SK-N-SH (cell line): ENCODE data around the gene LAMP5. TPM values are rescaled to one million over a fixed set of nuclear protein-coding genes. Genes with fewer than 3 reads are reported as not detected.

Experiments used
- CTCF ChIA-PET: fragments of 300-600, 350-600 bp; formaldehyde crosslinking; extraction: SDS; loops from one replicate; lab custom pipeline; 2021; lab: Yijun Ruan, JAX
- POLR2A ChIA-PET: fragments of 350-600 bp; sonication (Branson Sonifier 250); formaldehyde crosslinking; extraction: SDS; loops from one replicate; lab custom pipeline; 2020; ENCODE audit warnings: antibody characterized with exemption, inconsistent platforms; lab: Yijun Ruan, JAX
- DNase-seq: peaks from one replicate; pipeline ENCODE4 v3.0.0; 2012
- H2AFZ ChIP-seq: fragments of 200-600 bp; sonication (generic); 2 replicates; pipeline ENCODE4 v1.8.1; 2016; ENCODE audit warnings: antibody characterized with exemption, mild to moderate bottlenecking, low read depth
- H3F3A ChIP-seq: fragments of 200-600 bp; sonication (generic); replicated peaks from 2 replicates; pipeline ENCODE3; 2016; ENCODE audit warnings: antibody characterized with exemption, mild to moderate bottlenecking; ENCODE audit not compliant: insufficient read depth
- H3K27ac ChIP-seq, 2 experiments: fragments of 200-500 bp in 1 of 2; fragments of 200-600 bp in 1 of 2; sonication (Bioruptor generic) in 1 of 2; sonication (generic), shearing (Covaris generic) in 1 of 2; 2 replicates each; pipeline versions ENCODE4 v1.5.1 to v1.6.1; 2014 to 2016; ENCODE audit warnings: low read depth in 2 of 2, inconsistent platforms in 1 of 2, low read length in 1 of 2, mild to moderate bottlenecking in 1 of 2, mixed read lengths in 1 of 2
- H3K27me3 ChIP-seq: fragments of 200-600 bp; sonication (generic), shearing (Covaris generic); 2 replicates; pipeline ENCODE4 v1.6.1; 2016; ENCODE audit warnings: mixed run types; ENCODE audit not compliant: insufficient read depth
- H3K36me3 ChIP-seq, 2 experiments: fragments of 200-500 bp in 1 of 2; fragments of 200-600 bp in 1 of 2; sonication (Bioruptor generic) in 1 of 2; sonication (generic) in 1 of 2; replicated peaks in 1 of 2; 2 replicates each; pipeline versions ENCODE3 to v1.5.1; 2014 to 2016; ENCODE audit warnings: low read length in 1 of 2, mild to moderate bottlenecking in 1 of 2; ENCODE audit not compliant: insufficient read depth in 2 of 2, control insufficient read depth in 1 of 2
- H3K4me1 ChIP-seq, 2 experiments: fragments of 200-500 bp in 1 of 2; fragments of 200-600 bp in 1 of 2; sonication (Bioruptor generic) in 1 of 2; sonication (generic), shearing (Covaris generic) in 1 of 2; 2 replicates each; pipeline versions ENCODE4 v1.5.1 to v1.6.1; 2014 to 2016; ENCODE audit warnings: low read depth in 1 of 2, low read length in 1 of 2, mixed run types in 1 of 2; ENCODE audit not compliant: insufficient read depth in 2 of 2, control insufficient read depth in 1 of 2
- H3K4me2 ChIP-seq: fragments of 200-600 bp; sonication (generic), shearing (Covaris generic); 2 replicates; pipeline ENCODE4 v1.6.1; 2017; ENCODE audit warnings: mixed run types
- H3K4me3 ChIP-seq, 2 experiments: fragments of 200-500 bp in 1 of 2; fragments of 200-600 bp in 1 of 2; sonication (Bioruptor generic) in 1 of 2; sonication (generic), shearing (Covaris generic) in 1 of 2; 2 replicates each; pipeline versions ENCODE4 v1.5.1 to v1.8.1; 2014 to 2016; ENCODE audit warnings: low read depth in 2 of 2, inconsistent platforms in 1 of 2, low read length in 1 of 2, mild to moderate bottlenecking in 1 of 2, mixed read lengths in 1 of 2, moderate library complexity in 1 of 2
- H3K79me2 ChIP-seq: fragments of 200-600 bp; sonication (generic); 2 replicates; pipeline ENCODE4 v1.8.1; 2017; ENCODE audit warnings: mild to moderate bottlenecking; ENCODE audit not compliant: insufficient read depth
- H3K9ac ChIP-seq: fragments of 200-600 bp; sonication (generic); 2 replicates; pipeline ENCODE4 v1.6.1; 2017; ENCODE audit warnings: mixed run types
- H3K9me2 ChIP-seq: fragments of 200-600 bp; sonication (generic); 2 replicates; pipeline ENCODE4 v1.6.1; 2017; ENCODE audit warnings: mixed run types
- H3K9me3 ChIP-seq: fragments of 200-600 bp; sonication (generic); 2 replicates; pipeline ENCODE4 v1.6.1; 2017; ENCODE audit warnings: mixed run types, mild to moderate bottlenecking, moderate library complexity
- H4K20me1 ChIP-seq: fragments of 200-600 bp; sonication (generic); 2 replicates; pipeline ENCODE4 v1.6.1; 2017; ENCODE audit warnings: mild to moderate bottlenecking, mixed run types; ENCODE audit not compliant: insufficient read depth
- EP300 ChIP-seq, 2 experiments: IDR thresholded peaks; 2 replicates each; pipeline versions ENCODE4 v1.4.0 to v1.6.1; 2012; ENCODE audit warnings: borderline replicate concordance in 1 of 2, low read depth in 1 of 2, low read length in 1 of 2
- EZH2phosphoT487 ChIP-seq: fragments of 200-600 bp; sonication (generic); IDR thresholded peaks from 2 replicates; pipeline ENCODE4 v1.6.1; 2017; ENCODE audit warnings: low read depth, mixed run types, mild to moderate bottlenecking, antibody characterized with exemption, moderate library complexity, borderline replicate concordance
- FOSL2 ChIP-seq: IDR thresholded peaks from 2 replicates; pipeline ENCODE4 v1.4.0; 2012; ENCODE audit warnings: low read depth, mild to moderate bottlenecking, moderate library complexity, borderline replicate concordance
- FOXJ3 ChIP-seq: sonication (generic); formaldehyde crosslinking; IDR thresholded peaks from 2 replicates; pipeline ENCODE4 v1.5.1; 2020; ENCODE audit warnings: mild to moderate bottlenecking, missing genetic modification reagents
- JUND ChIP-seq: IDR thresholded peaks from 2 replicates; pipeline ENCODE4 v1.4.0; 2012
- MXI1 ChIP-seq: IDR thresholded peaks from 2 replicates; pipeline ENCODE4 v1.6.1; 2012; ENCODE audit warnings: mild to moderate bottlenecking, low read depth, low read length, improper control_type of control experiment
- NRF1 ChIP-seq: IDR thresholded peaks from 2 replicates; pipeline ENCODE4 v1.6.1; 2012; ENCODE audit warnings: low read depth, mild to moderate bottlenecking, low read length
- PBX3 ChIP-seq: IDR thresholded peaks from 2 replicates; pipeline ENCODE4; 2012
- POLR2AphosphoS5 ChIP-seq: IDR thresholded peaks from 2 replicates; pipeline ENCODE4 v1.6.1; 2012; ENCODE audit warnings: low read depth, low read length
- RCOR1 ChIP-seq: fragments of 150-350 bp; IDR thresholded peaks from 2 replicates; pipeline ENCODE4 v1.6.1; 2017; ENCODE audit warnings: antibody characterized with exemption, low read length
- TAF1 ChIP-seq: IDR thresholded peaks from 2 replicates; pipeline ENCODE4 v1.6.1; 2012; ENCODE audit warnings: low read depth, mild to moderate bottlenecking, low read length, moderate library complexity, borderline replicate concordance
- TCF12 ChIP-seq: IDR thresholded peaks from 2 replicates; pipeline ENCODE4 v1.4.0; 2012
- TEAD4 ChIP-seq: IDR thresholded peaks from 2 replicates; pipeline ENCODE4 v1.4.0; 2012; ENCODE audit warnings: mild to moderate bottlenecking, borderline replicate concordance; ENCODE audit not compliant: insufficient read depth
- YY1 ChIP-seq: IDR thresholded peaks from 2 replicates; pipeline ENCODE4 v1.4.0; 2012; ENCODE audit warnings: low read depth, mild to moderate bottlenecking
- WGBS: methylation state at CpG from one replicate; pipeline ENCODE4 v1.1.6; 2017; ENCODE audit warnings: low lambda C conversion rate; 5-methylcytosine and 5-hydroxymethylcytosine counted together
- polyA plus RNA-seq, 3 experiments: library from polyadenylated mRNA; depleted of rRNA; stranded (reverse); fragments of >200 nt; gene quantifications; 2 replicates each; pipeline ENCODE4 v1.2.3, GENCODE V29; 2012
- TF ChIP-seq, protein P1 (sequence below): IDR thresholded peaks from 2 replicates; pipeline ENCODE4 v1.4.0; 2012; ENCODE audit warnings: low read depth
- TF ChIP-seq, protein P2 (sequence below): fragments of 150-350 bp; IDR thresholded peaks from 2 replicates; pipeline ENCODE4 v1.6.1; 2016; ENCODE audit warnings: mild to moderate bottlenecking, low read depth, low read length

The LAMP5 gene
- polyA plus RNA-seq, 1 of the 3 experiments (the other 2 are of a cell fraction), result 4.8 TPM

- CTCF ChIA-PET, result interaction anchor here (1.5 to 2.5 kb wide), 2 partner anchors 11 to 123 kb away, joined by 4 to 7 read pairs; no protein-coding TSS in a partner anchor
- H3F3A ChIP-seq, result peaks cover 20% of the 10 kb centered on the region
- no peaks in the 10 kb centered on the region for H3K9me2 ChIP-seq
- 79% methylated on average over 4 of the region's 4 CpGs for WGBS
- no peak overlapping the region for H3K4me3 ChIP-seq
- no peak overlapping the region for H2AFZ ChIP-seq
- no peak overlapping the region for H3K9ac ChIP-seq
- no peak for DNase-seq
- no peaks in the 10 kb centered on the region for H3K36me3 ChIP-seq
- peaks cover 0 to 25% of the 10 kb centered on the region in 2 experiments for H3K4me1 ChIP-seq
- no peak for TF ChIP-seq EP300 (IDR thresholded peaks at IDR 0.05; ENCODE audit: borderline replicate concordance in 1 of 2, low read depth in 1 of 2, low read length in 1 of 2)
- no peak for TF ChIP-seq FOXJ3 (CRISPR knock-in tag)
- TF ChIP-seq EZH2phosphoT487, result no peak
- TF ChIP-seq MXI1, result no peak
- TF ChIP-seq POLR2AphosphoS5, result no peak
- TF ChIP-seq PBX3, result no peak
- TF ChIP-seq TCF12, result no peak
- TF ChIP-seq NRF1, result no peak
- TF ChIP-seq, protein P1, sequence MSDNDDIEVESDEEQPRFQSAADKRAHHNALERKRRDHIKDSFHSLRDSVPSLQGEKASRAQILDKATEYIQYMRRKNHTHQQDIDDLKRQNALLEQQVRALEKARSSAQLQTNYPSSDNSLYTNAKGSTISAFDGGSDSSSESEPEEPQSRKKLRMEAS, result no peak
- TF ChIP-seq TEAD4, result no peak
- TF ChIP-seq RCOR1, result no peak
- POLR2A ChIA-PET, result no interaction called here
- H4K20me1 ChIP-seq, result no peaks in the 10 kb centered on the region
- H3K27me3 ChIP-seq, result no peaks in the 10 kb centered on the region
- no peak overlapping the region for H3K4me2 ChIP-seq
- no peaks in the 10 kb centered on the region for H3K9me3 ChIP-seq
- H3K79me2 ChIP-seq, result no peaks in the 10 kb centered on the region
- H3K27ac ChIP-seq, result peak overlapping the region in 1 of 2 experiments; percentile 49; a peak in 2 of 4 replicates
Observed at GRCh38 chr20:9487231-9487630, 27.2 kb upstream of the LAMP5 start.

DNA sequence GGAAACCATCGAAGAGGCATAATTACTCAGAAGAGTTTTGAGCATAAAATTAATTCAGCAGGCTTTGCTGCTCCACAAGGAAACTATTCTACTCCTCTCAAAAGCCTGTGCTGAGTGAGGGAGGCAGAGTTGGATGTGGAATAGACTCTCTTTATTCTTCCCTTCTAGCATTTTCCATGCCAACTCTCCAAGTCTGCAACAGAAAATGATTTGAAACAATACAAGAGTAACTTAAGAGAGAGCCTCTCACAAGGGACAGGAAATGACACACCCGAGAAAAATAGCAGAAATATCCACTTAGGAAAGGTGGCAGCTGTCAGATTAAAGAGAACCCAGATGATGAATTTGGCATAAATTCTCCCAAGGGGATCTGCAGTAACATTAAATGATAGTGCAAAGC is 26.3 kb upstream of the LAMP5 start:
- no peak overlapping the region for H2AFZ ChIP-seq
- H3K79me2 ChIP-seq, result no peaks in the 10 kb centered on the region
- 61% methylated on average over 2 of the region's 2 CpGs for WGBS
- H3K4me1 ChIP-seq, result peaks cover 3 to 25% of the 10 kb centered on the region in 2 experiments
- H4K20me1 ChIP-seq, result no peaks in the 10 kb centered on the region
- H3K9ac ChIP-seq, result no peak overlapping the region
- H3K27ac ChIP-seq, result peak overlapping the region; percentile 49 to 55; a peak in 3 of 4 replicates
- TF ChIP-seq, protein P2, sequence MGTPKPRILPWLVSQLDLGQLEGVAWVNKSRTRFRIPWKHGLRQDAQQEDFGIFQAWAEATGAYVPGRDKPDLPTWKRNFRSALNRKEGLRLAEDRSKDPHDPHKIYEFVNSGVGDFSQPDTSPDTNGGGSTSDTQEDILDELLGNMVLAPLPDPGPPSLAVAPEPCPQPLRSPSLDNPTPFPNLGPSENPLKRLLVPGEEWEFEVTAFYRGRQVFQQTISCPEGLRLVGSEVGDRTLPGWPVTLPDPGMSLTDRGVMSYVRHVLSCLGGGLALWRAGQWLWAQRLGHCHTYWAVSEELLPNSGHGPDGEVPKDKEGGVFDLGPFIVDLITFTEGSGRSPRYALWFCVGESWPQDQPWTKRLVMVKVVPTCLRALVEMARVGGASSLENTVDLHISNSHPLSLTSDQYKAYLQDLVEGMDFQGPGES, result no peak
- TF ChIP-seq JUND, result peak; percentile 35; the same call in 1 of the 2 replicates
- peak; percentile 38; the same call in 1 of the 2 replicates for TF ChIP-seq TCF12
- TF ChIP-seq FOSL2, result peak; percentile 23; the same call in 1 of the 2 replicates
- TF ChIP-seq TAF1, result no peak
- peak; percentile 79 for TF ChIP-seq PBX3
- no peak for TF ChIP-seq YY1
- POLR2A ChIA-PET, result no interaction called here
- CTCF ChIA-PET, result interaction anchor here (1.1 kb wide), 2 partner anchors 13 to 20 kb away, joined by 3 to 8 read pairs; no protein-coding TSS in a partner anchor
- peaks cover 19% of the 10 kb centered on the region for H3F3A ChIP-seq
- H3K36me3 ChIP-seq, result no peaks in the 10 kb centered on the region
- no peak overlapping the region for H3K4me3 ChIP-seq
- no peaks in the 10 kb centered on the region for H3K27me3 ChIP-seq
- no peaks in the 10 kb centered on the region for H3K9me3 ChIP-seq
- no peak for DNase-seq
- H3K9me2 ChIP-seq, result no peaks in the 10 kb centered on the region
- H3K4me2 ChIP-seq, result no peak overlapping the region; the same call in 1 of the 2 replicates
